Omental fat pad (tissue), 4 donors: Measurements from ENCODE around the gene ZNF132. TPM values are rescaled to one million over a fixed set of nuclear protein-coding genes. Genes with fewer than 3 reads are reported as not detected.
"Not testable (repeated sequence)": the region's sequence is repeated elsewhere in the genome, so short reads cannot be mapped to it uniquely, and the experiment has no call there.

Experiments
- ATAC-seq: fragments of 150-250 bp; one replicate; pipeline ENCODE4 v1.9.1; 2016; ENCODE audit warnings: mild to moderate bottlenecking, moderate library complexity; ENCODE audit not compliant: low FRiP score
- DNase-seq: peaks from one replicate; pipeline ENCODE4 v3.0.0-alpha.2; 2019; ENCODE audit warnings: low spot score
- total RNA-seq, 4 donors: library from RNA; depleted of rRNA; stranded (reverse); fragments of >200 nt; gene quantifications; one replicate each; pipeline ENCODE4 v1.1.0, GENCODE V29; 2016
- TF ChIP-seq, protein P1 (sequence below), 3 donors: fragments of 450-650 bp; IDR thresholded peaks; one replicate each; pipeline ENCODE4 v1.5.1; 2016 to 2017; ENCODE audit warnings: antibody characterized with exemption in 3 of 3, mild to moderate bottlenecking in 3 of 3, moderate library complexity in 2 of 3

ZNF132 gene
- total RNA-seq, 4 donors from 2014 or later, result 4.0 to 8.2 (median 4.6) TPM

DNA sequence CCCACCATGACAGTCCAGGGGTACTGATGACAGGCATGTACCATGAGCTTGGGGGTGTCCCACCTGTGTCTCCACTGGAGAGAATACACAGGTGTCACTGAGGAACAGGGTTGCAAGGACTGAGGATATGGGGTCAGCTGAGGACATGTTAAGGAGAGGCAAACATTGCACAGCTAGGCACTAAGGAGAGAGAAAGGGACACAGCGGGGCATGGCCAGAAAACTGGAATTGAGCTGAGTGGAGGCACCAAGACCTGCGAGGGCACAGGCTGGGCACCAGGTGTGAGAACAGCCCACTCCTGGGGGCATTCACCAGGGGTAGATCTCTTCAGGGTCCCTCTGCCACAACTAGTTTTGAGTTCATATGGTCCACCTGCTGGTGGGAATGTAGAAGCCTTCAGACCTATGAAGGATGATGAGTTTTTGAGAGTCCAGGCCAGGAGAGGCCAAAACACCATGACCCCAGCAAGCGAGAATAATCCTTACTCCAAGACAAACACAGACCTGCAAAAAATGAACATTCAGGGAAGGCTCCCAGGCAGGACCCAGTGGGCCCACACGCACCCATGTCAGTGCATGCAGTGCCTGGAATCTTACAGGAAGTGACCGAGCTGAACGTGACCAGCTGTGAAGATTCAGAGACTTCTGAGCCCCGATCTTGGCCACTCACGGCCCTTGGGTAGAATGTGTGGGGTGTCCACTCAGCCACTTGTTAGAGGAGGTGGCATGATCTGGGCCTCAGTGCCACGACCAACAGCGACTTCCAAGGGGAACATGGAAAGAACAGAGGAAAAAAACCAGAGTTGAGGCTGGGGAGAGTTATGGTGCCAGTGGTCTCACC lies 32.9 kb downstream of the ZNF132 start:
- DNase-seq, result no peak
- no peak for ATAC-seq
- TF ChIP-seq, protein P1, sequence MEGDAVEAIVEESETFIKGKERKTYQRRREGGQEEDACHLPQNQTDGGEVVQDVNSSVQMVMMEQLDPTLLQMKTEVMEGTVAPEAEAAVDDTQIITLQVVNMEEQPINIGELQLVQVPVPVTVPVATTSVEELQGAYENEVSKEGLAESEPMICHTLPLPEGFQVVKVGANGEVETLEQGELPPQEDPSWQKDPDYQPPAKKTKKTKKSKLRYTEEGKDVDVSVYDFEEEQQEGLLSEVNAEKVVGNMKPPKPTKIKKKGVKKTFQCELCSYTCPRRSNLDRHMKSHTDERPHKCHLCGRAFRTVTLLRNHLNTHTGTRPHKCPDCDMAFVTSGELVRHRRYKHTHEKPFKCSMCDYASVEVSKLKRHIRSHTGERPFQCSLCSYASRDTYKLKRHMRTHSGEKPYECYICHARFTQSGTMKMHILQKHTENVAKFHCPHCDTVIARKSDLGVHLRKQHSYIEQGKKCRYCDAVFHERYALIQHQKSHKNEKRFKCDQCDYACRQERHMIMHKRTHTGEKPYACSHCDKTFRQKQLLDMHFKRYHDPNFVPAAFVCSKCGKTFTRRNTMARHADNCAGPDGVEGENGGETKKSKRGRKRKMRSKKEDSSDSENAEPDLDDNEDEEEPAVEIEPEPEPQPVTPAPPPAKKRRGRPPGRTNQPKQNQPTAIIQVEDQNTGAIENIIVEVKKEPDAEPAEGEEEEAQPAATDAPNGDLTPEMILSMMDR (IDR thresholded peaks at IDR 0.05), result no peak

DNA sequence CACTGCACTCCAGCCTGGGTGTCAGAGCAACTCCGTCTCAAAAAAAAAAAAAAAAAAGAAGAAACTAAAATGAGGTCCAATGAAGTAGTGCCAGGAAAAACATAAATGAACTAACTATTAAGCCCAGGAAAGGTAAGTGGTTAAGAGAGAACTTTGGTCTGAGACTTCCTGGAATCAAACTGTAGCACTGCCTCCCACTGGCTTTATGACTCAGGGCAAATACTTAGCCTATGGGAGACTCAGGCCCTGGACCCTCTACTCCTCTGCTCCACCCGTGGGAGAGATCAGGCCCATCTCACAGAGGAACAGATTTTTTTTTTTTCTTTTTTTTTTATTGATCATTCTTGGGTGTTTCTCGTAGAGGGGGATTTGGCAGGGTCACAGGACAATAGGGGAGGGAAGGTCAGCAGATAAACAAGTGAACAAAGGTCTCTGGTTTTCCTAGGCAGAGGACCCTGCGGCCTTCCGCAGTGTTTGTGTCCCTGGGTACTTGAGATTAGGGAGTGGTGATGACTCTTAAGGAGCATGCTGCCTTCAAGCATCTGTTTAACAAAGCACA lies 36.0 kb downstream of the ZNF132 start:
- not testable (repeated sequence) for DNase-seq, ATAC-seq

DNA sequence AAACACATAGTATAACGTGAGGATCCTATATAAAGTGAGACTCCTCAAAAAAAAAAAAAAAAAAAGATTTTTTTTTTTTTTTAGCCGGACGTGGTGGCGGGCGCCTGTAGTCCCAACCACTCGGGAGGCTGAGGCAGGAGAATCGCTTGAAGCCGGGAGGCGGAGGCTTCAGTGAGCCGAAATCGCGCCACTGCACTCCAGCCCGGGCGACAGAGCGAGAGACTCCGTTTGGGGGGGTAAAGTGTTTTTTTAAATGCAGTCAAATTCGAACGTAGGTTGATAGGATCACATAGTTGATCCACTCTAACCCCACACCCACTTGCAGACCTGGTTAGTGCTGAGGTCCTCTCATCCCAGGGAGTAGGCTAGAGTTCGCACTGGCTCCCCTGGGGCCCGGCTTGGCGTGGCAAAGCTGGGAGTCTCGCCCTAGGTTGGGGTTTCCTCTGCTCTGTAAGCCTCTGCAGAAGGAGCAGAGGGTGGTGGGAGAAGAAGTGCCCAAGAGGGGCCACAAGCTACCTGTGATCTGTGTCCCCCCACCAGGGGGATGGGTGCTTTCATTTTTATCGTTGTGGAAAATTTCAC lies 38.0 kb downstream of the ZNF132 start:
- TF ChIP-seq, protein P1 (IDR thresholded peaks at IDR 0.05), result no peak
- ATAC-seq, result no peak
- no peak for DNase-seq

DNA sequence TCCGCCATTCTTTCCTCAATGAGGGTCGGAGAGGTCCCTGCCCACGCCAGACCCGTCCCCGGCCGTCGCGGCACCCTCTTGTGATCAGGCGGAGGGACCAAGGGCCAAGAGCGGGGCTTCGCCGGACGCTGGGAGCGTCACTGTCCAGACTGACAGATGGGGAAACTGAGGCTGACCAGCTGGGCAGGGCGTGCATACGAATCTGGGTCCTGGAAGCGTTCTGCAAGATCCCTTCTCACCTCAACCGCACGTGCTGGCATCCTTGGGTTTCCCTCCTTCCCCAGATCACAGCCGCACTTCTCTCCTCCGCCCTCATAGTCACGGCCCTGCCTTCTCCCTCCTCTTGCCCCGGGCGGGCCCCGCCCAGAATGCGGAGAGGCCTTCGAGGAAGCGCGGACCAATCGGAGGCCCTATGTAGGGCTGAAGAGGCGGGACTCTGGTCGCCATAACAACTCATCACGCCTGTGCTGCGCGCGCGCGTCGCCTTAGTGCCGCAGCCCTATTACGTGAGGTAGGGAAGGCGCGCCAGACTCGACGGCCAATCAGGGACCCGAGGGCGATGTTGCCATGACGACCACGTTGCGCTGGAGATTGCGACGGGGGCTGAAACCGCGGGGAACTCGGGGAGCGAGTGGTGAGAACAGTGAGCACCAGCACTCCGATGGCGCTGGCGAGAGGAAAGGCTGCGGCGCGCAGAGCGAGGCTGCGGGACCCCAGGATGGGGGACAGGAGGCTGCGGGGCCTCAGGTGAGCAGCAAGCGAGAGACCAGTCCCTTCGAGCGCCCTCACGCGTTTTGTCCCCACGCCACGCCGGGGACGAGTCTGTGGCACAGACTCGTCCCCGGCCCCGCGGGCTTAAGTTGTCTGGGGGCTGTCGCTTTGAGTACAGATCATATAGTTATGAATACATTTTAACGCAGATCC lies 38.8 kb downstream of the ZNF132 start:
- TF ChIP-seq, protein P1 (IDR thresholded peaks at IDR 0.05), result no peak
- peak; percentile 100 for DNase-seq
- peak; percentile 100 for ATAC-seq

DNA sequence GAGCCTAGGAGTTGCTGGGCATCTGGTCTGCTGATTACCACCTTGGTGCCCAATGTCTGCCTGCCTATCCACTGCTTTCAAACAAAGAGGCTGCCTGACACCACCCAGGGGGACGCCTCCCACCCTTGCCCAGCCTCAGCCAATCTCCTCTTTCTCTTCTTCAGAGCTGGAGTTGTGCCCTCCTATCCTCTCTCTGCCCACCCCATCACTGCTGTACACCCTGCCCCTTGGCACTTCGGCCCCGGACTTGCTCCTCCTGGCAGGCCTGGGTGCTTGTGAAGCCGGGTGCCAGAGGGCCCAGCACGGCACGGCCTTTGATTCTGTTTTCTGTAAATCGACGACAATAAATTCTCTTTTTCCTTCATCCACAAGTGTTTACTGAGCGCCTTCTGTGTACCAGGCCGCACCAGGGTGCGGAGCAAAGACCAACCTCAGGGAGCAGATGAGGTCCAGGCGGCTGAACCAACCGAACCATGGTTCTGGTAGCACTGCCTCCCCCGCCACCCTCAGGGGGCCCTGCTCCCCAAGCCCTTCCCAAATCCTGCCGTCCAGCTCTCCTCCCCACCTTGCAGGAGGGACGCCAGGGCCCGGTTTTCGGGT lies 39.5 kb downstream of the ZNF132 start:
- TF ChIP-seq, protein P1 (IDR thresholded peaks at IDR 0.05), result no peak
- DNase-seq (no peak), ATAC-seq (no peak)

DNA sequence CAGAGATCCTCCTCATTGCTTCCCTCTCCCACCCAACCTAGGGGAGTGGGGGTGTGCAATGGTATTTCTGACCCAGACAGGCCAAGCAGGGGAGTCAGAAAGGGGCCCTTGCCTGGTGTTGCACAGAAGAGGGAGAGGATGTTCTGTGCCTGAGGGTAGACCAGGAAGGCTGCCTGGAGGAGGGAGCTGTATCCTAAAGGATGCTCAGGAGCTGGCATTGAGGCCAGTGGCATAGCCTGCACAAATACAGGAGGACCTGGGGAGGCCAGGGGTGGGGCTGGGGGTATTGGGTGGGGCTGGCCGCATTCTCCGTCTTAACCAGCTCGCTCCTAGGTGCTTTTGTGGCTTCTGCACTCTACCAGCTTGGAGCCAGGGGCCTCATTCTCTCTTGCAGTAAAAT lies 40.0 kb downstream of the ZNF132 start:
- DNase-seq (no peak), ATAC-seq (no peak)
- TF ChIP-seq, protein P1 (IDR thresholded peaks at IDR 0.05), result no peak
